GM12892 (cell line): Measurements from ENCODE around the gene TRIOBP.

Experiments used
- POLR2A ChIP-seq: IDR thresholded peaks from 2 replicates; pipeline ENCODE4 v1.6.1; 2011; ENCODE audit warnings: low read depth, low read length, control low read depth
- POLR2AphosphoS5 ChIP-seq: IDR thresholded peaks from 2 replicates; pipeline ENCODE4 v1.6.1; 2011; ENCODE audit warnings: low read depth, low read length, control low read depth

- TF ChIP-seq POLR2A (no peak), POLR2AphosphoS5 (no peak)
Observed at GRCh38 chr22:37759281-37759680, 62.4 kb downstream of the TRIOBP start.
